Neural cell (in vitro differentiated cells): ENCODE measurements around the gene TOR2A. TPM values are rescaled to one million over a fixed set of nuclear protein-coding genes. Genes with fewer than 3 reads are reported as not detected.

Experiments used
- H2AFZ ChIP-seq: fragments of 200-600, 300-800 bp; sonication (generic), shearing (Covaris generic); 2 replicates; pipeline ENCODE4 v1.6.0; 2014; ENCODE audit warnings: low read depth, mild to moderate bottlenecking, antibody characterized with exemption, low read length, moderate library complexity
- H3F3A ChIP-seq: fragments of 200-600 bp; shearing (Covaris generic); 2 replicates; pipeline ENCODE4 v1.6.1; 2016; ENCODE audit warnings: mild to moderate bottlenecking, moderate library complexity, mixed read lengths, antibody characterized with exemption, low read length; ENCODE audit not compliant: insufficient read depth, poor library complexity, severe bottlenecking
- H3K27ac ChIP-seq: fragments of 200-600, 300-800 bp; sonication (generic), shearing (Covaris generic); 2 replicates; pipeline ENCODE4 v1.5.1; 2014; ENCODE audit warnings: mild to moderate bottlenecking, low read length, moderate library complexity
- H3K27me3 ChIP-seq: fragments of 300-800, 200-600 bp; sonication (generic), shearing (Covaris generic); 2 replicates; pipeline ENCODE4 v1.6.0; 2014; ENCODE audit warnings: mild to moderate bottlenecking, low read depth, low read length, moderate library complexity; ENCODE audit not compliant: insufficient read depth
- H3K36me3 ChIP-seq: fragments of 300-800, 200-600 bp; sonication (generic), shearing (Covaris generic); 2 replicates; pipeline ENCODE4 v1.5.1; 2014; ENCODE audit warnings: mild to moderate bottlenecking, antibody characterized with exemption, low read length, moderate library complexity; ENCODE audit not compliant: insufficient read depth
- H3K4me2 ChIP-seq: fragments of 300-800, 200-600 bp; sonication (generic), shearing (Covaris generic); 2 replicates; pipeline ENCODE4 v1.6.0; 2014; ENCODE audit warnings: mild to moderate bottlenecking, low read length
- H3K4me3 ChIP-seq: fragments of 300-800, 200-600 bp; sonication (generic), shearing (Covaris generic); 2 replicates; pipeline ENCODE4 v1.5.1; 2014; ENCODE audit warnings: mild to moderate bottlenecking, low read length, moderate library complexity
- H3K79me2 ChIP-seq: fragments of 200-600 bp; shearing (Covaris generic); replicated peaks from 2 replicates; pipeline ENCODE4 v1.6.0; 2014; ENCODE audit warnings: mild to moderate bottlenecking, low read length, moderate library complexity; ENCODE audit not compliant: insufficient read depth
- H3K9ac ChIP-seq: fragments of 300-800, 200-600 bp; sonication (generic), shearing (Covaris generic); 2 replicates; pipeline ENCODE4 v1.6.1; 2016; ENCODE audit warnings: mild to moderate bottlenecking, low read length, mixed read lengths
- H3K9me2 ChIP-seq: fragments of 200-600 bp; shearing (Covaris generic); 2 replicates; pipeline ENCODE4 v1.6.1; 2016; ENCODE audit warnings: mild to moderate bottlenecking, low read length, mixed read lengths; ENCODE audit not compliant: insufficient read depth
- H3K9me3 ChIP-seq: fragments of 200-600, 300-800 bp; sonication (generic), shearing (Covaris generic); 2 replicates; pipeline ENCODE4 v1.6.1; 2016; ENCODE audit warnings: mild to moderate bottlenecking, mixed run types, low read length, moderate library complexity, mixed read lengths
- H4K20me1 ChIP-seq: fragments of 200-600 bp; shearing (Covaris generic); 2 replicates; pipeline ENCODE4 v1.6.1; 2016; ENCODE audit warnings: mild to moderate bottlenecking, mixed run types; ENCODE audit not compliant: insufficient read depth
- CTCF ChIP-seq: fragments of 450-650 bp; IDR thresholded peaks from 2 replicates; pipeline ENCODE4 v1.5.1; 2014; ENCODE audit warnings: antibody characterized with exemption, mild to moderate bottlenecking, moderate library complexity; ENCODE audit not compliant: poor library complexity, severe bottlenecking
- EP300 ChIP-seq: fragments of 450-650 bp; conservative IDR thresholded peaks from 2 replicates; pipeline ENCODE4 v1.6.1; 2014; ENCODE audit warnings: antibody characterized with exemption, mild to moderate bottlenecking, moderate library complexity; ENCODE audit not compliant: poor library complexity, severe bottlenecking
- EZH2 ChIP-seq: fragments of 200-600, 300-800 bp; shearing (Covaris generic), sonication (generic); IDR thresholded peaks from 2 replicates; pipeline ENCODE4 v1.6.1; 2014; ENCODE audit warnings: antibody characterized with exemption, low read length, borderline replicate concordance, mild to moderate bottlenecking; ENCODE audit not compliant: insufficient read depth, poor library complexity, severe bottlenecking
- MXI1 ChIP-seq: fragments of 450-650 bp; conservative IDR thresholded peaks from 2 replicates; pipeline ENCODE4 v1.6.1; 2014; ENCODE audit warnings: antibody characterized with exemption, mild to moderate bottlenecking; ENCODE audit not compliant: poor library complexity, severe bottlenecking
- POLR2AphosphoS5 ChIP-seq: IDR thresholded peaks from 2 replicates; pipeline ENCODE4 v1.6.1; 2012
- RAD21 ChIP-seq: fragments of 450-650 bp; conservative IDR thresholded peaks from 2 replicates; pipeline ENCODE4 v1.6.1; 2014; ENCODE audit warnings: antibody characterized with exemption, mild to moderate bottlenecking, moderate library complexity
- REST ChIP-seq: IDR thresholded peaks from 2 replicates; pipeline ENCODE4 v1.6.1; 2012; ENCODE audit warnings: borderline replicate concordance
- SMC3 ChIP-seq: fragments of 450-650 bp; conservative IDR thresholded peaks from 2 replicates; pipeline ENCODE4 v1.6.1; 2014; ENCODE audit warnings: antibody characterized with exemption, mild to moderate bottlenecking, moderate library complexity; ENCODE audit not compliant: poor library complexity
- TAF1 ChIP-seq: IDR thresholded peaks from 2 replicates; pipeline ENCODE4 v1.6.1; 2012; ENCODE audit warnings: low read depth
- polyA plus RNA-seq: library from polyadenylated mRNA; depleted of rRNA; stranded (reverse); fragments of >200 nt; gene quantifications from 2 replicates; pipeline ENCODE4 v1.2.3, GENCODE V29; 2014

The TOR2A gene
- polyA plus RNA-seq, 1 donor from 2014 or later = 59.7 TPM

- Histone ChIP-seq H3K27ac (no peak overlapping the region), H3K36me3 (no peaks in the 10 kb centered on the region), H4K20me1 (no peaks in the 10 kb centered on the region), H2AFZ (no peak overlapping the region), H3K4me3 (peak overlapping the region; percentile 57), H3K9ac (no peak overlapping the region), H3K27me3 (no peaks in the 10 kb centered on the region), H3F3A (no peaks in the 10 kb centered on the region), H3K9me2 (no peaks in the 10 kb centered on the region), H3K9me3 (no peaks in the 10 kb centered on the region), H3K79me2 (no peaks in the 10 kb centered on the region), H3K4me2 (no peak overlapping the region)
- no peak for TF ChIP-seq MXI1
- no peak for TF ChIP-seq TAF1
- TF ChIP-seq EP300 = no peak
- no peak for TF ChIP-seq CTCF
- no peak for TF ChIP-seq POLR2AphosphoS5
- no peak for TF ChIP-seq EZH2
- no peak for TF ChIP-seq REST
- no peak for TF ChIP-seq SMC3
- no peak for TF ChIP-seq RAD21
These were observed 36.0 kb downstream of the TOR2A start for GRCh38 chr9:127698985-127699670.

GRCh38 chr9:127698386-127698785, 36.7 kb downstream of the TOR2A start:
- Histone ChIP-seq H3K4me3 (no peak overlapping the region), H3K27me3 (no peaks in the 10 kb centered on the region), H3K36me3 (no peaks in the 10 kb centered on the region), H3K4me2 (no peak overlapping the region), H3K27ac (no peak overlapping the region), H3K9me3 (no peaks in the 10 kb centered on the region), H3F3A (no peaks in the 10 kb centered on the region), H3K9ac (no peak overlapping the region), H2AFZ (no peak overlapping the region), H3K79me2 (no peaks in the 10 kb centered on the region), H3K9me2 (no peaks in the 10 kb centered on the region), H4K20me1 (no peaks in the 10 kb centered on the region)
- TF ChIP-seq EP300 = no peak

- no peaks in the 10 kb centered on the region for H3F3A ChIP-seq
- H3K27ac ChIP-seq = no peak overlapping the region
- no peak overlapping the region for H2AFZ ChIP-seq
- H3K36me3 ChIP-seq = no peaks in the 10 kb centered on the region
- H3K9me2 ChIP-seq = no peaks in the 10 kb centered on the region
- no peaks in the 10 kb centered on the region for H4K20me1 ChIP-seq
- TF ChIP-seq CTCF (no peak), MXI1 (no peak), TAF1 (no peak)
- H3K4me3 ChIP-seq = no peak overlapping the region
- no peaks in the 10 kb centered on the region for H3K9me3 ChIP-seq
- no peak overlapping the region for H3K4me2 ChIP-seq
- no peaks in the 10 kb centered on the region for H3K79me2 ChIP-seq
- no peaks in the 10 kb centered on the region for H3K27me3 ChIP-seq
- no peak overlapping the region for H3K9ac ChIP-seq
These were observed 37.5 kb downstream of the TOR2A start for GRCh38 chr9:127697575-127697974.
